ENCODE data around the gene AIG1. TPM values are rescaled to one million over a fixed set of nuclear protein-coding genes. Genes with fewer than 3 reads are reported as not detected.
"Not testable (repeated sequence)": the region's sequence is repeated elsewhere in the genome, so short reads cannot be mapped to it uniquely, and the experiment has no call there.

The AIG1 gene
- total RNA-seq, 1 donor: 18.9 TPM

DNA sequence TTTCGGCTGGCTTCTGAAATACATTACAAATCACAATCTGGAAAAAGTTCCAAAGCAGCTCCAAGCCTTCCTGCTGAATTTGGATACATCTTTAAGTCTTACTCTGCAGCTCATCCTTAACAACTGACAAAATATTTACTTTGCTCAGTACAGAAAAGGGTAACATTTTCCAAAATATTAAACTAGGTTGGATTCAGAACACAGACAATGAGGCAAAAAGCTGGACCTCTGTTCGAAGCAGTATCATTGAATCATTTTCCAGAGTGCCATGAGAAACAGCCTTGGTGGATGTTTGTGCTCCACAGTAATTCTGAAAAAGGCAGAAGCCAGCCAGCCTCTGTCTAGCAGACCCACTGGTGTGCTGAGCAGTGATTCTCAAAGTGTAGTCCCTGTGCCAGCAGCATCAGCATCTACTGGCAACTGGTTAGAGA, 162.1 kb downstream of the AIG1 start:
- DNase-seq (ENCODE audit: low read depth in 2 of 3, low spot score in 2 of 3): no peak

DNA sequence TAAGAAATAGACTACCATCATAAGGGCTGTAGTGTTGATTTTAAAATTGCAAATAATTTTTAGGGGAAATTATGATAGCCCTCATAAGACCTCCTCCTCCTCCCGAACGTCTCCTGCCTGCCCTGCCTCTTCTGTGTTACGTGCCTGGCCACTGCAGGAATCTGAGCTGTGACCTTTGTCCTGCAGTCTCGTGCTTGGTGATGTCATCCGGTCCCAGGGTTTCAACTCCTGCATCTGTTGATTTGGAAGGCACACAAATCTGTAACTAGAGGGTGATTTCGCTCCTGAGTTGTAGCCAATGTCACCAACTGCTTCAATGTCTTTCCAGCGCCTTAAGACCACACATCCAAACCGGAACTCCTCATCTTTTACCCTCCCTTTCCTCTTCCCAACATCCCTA, 163.2 kb downstream of the AIG1 start:
- DNase-seq (ENCODE audit: low read depth in 2 of 3, low spot score in 2 of 3): no peak

DNA sequence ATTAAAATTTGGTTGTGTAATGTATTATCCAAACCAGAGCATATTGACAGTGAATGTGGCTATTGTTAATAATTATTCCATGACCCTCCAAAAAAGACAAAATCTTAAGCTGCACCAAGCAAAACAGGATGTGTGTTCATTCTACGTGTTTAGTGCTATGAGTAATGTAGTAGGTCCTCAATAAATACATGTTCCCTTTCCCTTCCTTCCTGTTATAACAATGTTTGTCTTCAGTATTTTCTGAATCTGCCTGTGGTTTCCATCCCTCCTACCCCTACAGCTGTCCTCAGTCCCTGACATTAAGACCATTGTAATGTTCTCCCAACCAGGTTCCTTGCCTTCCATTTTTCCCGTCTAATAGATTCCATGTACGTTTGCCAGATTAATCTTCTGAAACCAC, 163.8 kb downstream of the AIG1 start:
- no peak for DNase-seq (ENCODE audit: low read depth in 2 of 3, low spot score in 2 of 3)

DNA sequence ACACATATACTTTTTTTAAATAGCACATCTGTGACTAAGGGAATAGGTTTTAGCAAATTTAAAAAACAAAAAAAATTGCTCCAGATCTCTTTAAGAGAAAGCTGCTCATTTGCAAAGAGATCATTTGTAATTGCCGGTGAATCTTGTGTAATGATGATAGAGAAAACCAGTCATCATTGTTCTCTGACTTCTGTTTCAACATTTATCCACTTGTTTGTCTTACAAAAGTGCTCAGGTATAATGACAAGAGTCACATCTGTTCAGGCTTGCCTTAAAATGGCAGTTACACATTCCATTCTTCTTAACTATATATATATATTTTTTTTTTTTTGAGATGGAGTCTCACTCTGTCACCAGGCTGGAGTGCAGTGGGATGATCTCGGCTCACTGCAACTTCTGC, 165.2 kb downstream of the AIG1 start:
- DNase-seq (ENCODE audit: low read depth in 2 of 3, low spot score in 2 of 3): no peak

DNA sequence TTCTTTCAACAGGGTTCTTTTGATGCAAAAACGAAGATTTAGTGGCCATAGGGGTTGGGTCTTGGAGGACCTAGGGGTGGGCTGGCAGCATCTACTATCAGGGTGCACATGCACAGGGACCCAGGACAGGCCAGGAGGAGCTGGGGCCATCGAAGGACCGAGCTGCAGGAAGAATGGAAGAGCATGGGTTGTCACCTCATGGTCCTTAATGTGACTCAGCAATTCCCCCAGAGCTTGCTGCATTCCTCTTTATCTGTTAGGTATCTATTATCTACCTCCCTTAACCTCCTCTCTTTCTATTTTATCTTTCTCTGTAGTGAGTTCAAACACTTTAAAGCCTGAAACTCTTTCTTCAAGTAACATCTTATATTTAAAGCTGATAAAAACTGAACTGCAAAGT, 167.0 kb downstream of the AIG1 start:
- no peak for DNase-seq (ENCODE audit: low read depth in 2 of 3, low spot score in 2 of 3)

DNA sequence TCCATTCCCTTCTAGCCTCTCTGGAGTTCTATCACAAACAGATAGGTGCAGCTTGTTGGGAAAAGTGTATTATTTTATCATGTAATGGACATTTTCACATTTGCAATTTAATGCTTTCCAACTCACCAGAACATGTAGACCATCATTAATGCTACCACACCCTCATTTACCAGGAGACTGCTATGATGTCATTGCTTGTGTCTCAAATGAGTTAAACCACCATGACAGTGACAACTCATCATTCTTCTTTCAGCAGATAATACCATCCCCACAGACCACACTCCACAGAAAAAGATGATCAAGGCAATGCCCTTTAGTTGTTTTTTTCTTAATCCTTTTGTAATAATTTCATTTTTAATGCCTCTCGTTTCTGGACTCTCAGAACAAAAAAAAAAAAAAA, 168.7 kb downstream of the AIG1 start:
- DNase-seq (ENCODE audit: low read depth in 2 of 3, low spot score in 2 of 3): no peak

DNA sequence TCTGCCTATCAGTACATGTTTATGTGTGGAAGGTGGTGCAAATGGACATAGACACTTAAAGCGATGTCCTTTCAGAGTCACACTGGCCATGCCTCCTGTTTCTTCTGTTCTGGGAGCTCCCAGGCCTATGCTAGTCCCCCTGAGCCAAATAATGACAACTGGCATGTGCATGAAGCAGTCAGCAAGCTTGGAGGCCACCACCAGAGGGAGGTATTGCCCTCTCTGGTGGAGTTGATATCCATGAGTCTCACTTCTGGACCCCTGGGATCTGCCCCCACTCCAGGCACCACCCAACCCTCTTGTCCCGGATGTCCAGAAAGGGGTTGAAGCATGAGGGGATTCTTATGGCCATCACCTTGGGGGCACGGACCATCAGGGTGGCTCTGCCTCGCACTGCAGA, 172.2 kb downstream of the AIG1 start:
- peak in 2 of 3 donors; percentile 32 to 52 for DNase-seq (ENCODE audit: low read depth in 2 of 3, low spot score in 2 of 3)

DNA sequence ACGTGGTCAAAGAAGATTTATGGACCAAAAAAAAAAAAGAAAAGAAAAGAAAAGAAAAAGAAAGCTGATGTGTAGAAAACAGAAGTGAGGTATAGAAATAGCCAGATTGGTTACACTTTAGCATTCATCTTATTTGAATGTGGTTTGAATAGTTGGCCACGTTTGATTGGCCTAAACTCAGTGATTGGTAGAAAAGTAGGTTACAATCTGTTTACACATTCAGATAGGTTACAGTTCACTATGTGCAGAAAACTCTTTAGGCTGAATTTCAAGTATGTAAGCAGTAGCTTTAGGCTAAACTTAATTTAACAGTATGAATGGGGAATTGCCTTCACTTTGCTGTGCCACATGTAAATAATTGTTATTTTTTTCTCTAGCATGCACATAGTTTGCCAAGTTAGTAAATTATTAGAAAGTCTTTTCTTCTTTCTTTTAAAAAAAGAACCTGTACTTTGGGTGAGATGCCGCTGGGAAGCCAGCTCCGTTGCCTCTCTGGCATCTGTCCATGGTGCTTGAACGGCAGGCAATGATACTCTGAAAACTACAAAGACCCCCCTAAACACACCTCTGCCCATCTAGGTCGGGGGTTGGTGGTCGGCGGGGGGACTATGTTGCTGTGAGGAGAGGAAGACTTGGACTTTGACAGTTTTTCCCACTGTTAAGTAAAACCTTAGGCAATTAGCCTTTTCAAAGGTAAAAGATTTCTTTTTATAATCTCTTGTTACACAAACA, 173.0 kb downstream of the AIG1 start:
- DNase-seq (ENCODE audit: low read depth in 2 of 3, low spot score in 2 of 3): no peak

DNA sequence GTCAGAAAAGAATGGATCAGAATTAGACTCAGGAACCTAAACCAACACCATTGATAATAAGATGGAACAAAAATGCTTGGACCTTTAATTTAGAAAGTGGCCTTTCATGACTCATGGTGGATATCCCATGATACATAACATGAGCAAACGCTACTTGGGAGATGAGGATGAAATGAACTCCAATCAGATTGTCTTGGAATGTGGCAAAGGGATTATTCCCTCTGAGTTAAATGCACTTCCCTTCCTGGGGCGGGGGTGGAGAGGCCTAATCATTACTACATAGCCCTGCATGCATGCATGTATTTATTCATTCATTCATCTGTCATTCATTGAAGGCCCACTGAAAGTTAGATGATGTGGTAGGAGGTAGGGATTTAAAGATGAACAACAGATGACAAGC, 174.0 kb downstream of the AIG1 start:
- no peak for DNase-seq (ENCODE audit: low read depth in 2 of 3, low spot score in 2 of 3)

DNA sequence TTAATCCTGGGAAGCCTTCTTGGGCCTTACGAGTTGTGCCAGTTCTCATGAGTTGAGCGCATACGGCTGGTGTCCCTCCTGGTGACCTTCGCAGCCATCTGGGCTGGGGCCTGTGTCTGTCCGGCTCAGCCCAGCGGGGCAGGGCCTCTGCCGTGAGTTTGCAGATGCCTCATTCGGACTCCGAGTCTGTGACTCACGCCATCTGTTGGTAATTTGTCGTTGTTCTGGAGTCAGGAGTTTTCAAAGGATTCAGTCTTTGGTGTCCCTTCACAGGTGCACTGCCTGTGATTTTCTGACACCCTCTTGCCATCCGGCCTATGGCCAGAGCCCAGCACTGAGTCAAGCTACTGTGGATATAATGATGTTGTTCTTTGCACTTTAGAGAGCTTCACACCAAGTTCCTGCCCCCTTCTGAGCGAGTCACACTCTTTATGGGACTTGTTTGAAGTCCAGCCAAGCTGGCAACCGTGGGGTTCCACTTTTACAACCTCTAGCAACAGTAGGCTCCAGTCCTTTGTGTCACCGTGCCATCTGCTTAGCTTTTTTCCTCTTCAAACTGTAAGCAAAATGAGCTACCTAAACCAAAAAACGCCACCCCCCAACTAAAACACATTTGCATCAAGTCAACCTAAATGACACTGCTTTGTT, 175.6 kb downstream of the AIG1 start:
- no peak for DNase-seq (ENCODE audit: low read depth in 2 of 3, low spot score in 2 of 3)

DNA sequence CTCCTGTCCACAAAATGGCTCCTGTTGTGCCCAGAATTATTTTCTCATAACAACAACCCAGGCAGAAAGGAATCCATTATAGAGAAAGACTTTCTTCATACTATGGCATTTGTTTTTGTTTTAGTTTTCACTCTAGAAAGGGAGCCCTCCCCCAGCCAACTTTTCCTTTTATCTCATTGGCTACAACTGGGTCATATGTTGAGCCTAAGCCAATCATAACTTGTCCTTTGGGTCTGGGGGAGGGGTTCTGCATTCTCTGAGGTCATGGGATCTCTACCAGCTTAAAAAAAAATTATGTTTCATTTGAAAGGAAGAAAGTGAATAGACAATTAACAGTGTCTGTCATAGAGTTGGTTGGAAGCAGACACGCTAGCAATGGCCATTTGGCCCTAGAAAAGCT, 177.6 kb downstream of the AIG1 start:
- no peak for DNase-seq (ENCODE audit: low read depth in 2 of 3, low spot score in 2 of 3)

DNA sequence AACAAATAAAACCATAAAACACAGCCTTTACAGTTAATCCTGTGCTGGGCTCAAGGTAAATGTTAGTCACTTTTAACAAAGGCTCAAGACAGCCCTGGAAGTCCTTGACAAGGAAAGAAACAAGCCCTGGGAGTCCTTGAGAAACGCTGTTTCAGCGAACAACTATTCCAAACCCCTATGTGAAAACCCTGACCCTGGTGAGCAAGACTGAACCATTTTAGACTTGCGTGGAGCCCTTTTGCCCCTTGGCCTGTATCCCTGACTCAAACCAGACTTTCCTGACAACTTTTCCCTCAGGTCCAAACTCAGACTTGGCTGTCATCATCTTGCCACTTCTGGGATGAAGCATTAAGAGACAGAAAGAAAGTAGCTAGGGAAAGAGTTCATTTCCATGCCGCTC, 180.4 kb downstream of the AIG1 start:
- DNase-seq (ENCODE audit: low read depth in 2 of 3, low spot score in 2 of 3): no peak

DNA sequence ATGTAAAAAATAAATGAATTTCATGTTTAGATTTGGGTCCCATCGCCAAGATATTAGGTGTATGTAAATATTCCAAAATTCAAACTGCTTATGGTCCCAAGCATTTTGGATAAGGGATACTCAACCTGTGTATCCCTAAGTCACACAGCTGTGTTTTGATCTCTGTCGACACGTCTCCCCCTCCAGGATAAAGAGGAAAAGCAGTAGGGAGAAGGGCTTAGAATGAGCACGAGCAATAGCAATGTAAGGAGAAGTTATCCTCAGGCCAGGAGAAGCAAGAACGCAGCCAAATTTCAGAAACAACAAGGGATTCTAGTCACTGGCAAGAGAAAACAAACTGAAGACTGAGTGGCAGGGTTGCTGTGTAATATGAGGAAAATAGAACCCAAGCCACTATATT, 181.2 kb downstream of the AIG1 start:
- DNase-seq (ENCODE audit: low read depth in 2 of 3, low spot score in 2 of 3): no peak

DNA sequence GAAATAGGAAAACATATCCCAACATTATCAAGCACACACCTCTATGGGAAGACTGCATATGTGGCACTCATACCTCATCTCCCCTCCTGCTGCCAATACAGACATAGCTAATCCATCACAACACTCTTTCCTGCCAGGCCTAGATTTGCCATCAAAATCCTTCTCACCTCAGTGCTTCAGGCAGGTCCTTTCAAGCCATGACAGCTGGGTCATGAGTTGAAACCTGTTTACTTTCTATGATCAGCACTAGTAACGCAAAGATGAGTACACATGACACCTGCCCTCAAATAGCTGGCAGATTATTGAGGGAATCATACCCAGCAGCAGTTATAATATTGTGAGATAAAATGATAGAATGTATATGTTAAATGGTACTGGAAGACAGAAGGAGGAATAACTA, 183.1 kb downstream of the AIG1 start:
- no peak for DNase-seq (ENCODE audit: low read depth in 2 of 3, low spot score in 2 of 3)

DNA sequence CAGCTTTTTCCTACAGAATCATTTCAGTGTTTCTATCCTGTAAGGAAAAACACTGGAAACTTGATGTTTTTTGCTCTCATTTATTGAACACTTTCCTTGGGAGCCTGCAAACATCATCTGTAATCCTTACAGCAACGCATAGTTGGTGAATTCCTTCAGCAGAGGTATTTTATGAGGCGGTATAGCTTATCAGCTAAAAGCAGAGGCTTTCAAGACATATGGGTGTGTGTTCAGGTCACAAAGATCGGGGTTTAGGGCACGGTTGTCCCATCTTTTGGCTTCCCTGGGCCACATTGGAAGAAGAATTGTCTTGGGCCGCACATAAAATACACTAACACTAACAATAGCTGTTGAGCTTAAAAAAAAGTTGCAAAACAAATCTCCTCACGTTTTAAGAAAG, 185.0 kb downstream of the AIG1 start:
- no peak for DNase-seq (ENCODE audit: low read depth in 2 of 3, low spot score in 2 of 3)

DNA sequence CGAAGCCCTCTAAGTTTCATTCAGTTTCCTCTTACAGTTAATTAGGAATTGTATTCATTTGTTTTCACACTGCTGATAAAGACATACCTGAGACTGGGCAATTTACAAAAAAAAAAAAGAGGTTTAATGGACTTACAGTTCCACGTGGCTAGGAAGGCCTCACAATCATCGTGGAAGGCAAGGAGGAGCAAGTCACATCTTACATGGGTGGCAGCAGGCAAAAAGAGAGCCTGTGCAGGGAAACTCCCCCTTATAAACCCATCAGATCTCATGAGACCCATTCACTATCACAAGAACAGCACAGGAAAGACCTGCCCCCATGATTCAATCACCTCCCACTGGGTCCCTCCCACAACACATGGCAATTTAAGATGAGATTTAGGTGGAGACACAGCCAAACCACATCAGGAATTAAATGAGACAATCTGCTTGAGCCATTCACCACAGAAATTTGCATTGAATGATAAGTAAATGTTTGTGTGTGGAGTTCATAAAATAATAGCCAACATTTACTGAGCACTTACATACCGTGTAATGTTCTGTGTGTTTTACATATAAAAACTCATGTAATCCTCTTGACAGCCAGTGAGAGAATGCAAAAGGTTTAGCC, 185.6 kb downstream of the AIG1 start:
- DNase-seq (ENCODE audit: low read depth in 2 of 3, low spot score in 2 of 3): not testable (repeated sequence)

DNA sequence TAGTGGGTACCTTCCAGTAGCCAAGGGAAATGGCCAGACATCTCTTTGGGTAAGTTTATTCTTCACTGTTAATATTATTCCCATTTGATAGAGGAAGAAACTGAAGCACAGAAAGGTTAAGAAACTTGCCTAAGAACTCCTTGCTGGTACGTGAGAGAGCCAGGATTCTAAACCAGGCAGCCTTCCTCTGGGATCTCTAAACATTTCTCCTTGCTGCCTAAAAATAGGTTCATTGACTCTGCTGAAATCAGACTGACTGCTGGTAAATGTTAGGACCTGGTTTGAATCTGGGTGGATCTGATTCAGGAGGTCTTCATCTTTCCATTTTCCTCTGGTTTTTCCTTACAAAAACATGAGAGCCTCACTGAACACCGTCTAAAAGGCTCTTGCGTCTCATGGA, 186.9 kb downstream of the AIG1 start:
- no peak for DNase-seq (ENCODE audit: low read depth in 2 of 3, low spot score in 2 of 3)

DNA sequence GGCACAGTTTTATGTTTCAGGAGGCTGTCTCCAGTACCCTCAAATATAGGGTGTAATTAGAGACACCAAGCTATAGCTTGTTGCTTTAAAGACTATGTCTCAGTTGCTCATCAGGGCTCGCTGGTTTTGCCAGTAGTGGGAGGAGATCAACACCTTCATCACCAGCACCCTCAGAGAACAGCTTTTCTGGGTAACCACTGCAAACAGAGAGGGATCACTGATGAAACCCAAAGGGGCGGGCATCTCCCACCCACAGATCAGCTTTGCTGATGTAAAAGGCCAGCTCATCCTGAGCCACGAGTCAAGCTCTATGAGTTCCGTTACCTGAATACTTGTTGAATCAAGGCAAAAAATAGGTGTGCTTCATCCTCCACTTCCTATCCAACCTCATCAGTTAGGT, 187.7 kb downstream of the AIG1 start:
- DNase-seq (ENCODE audit: low read depth in 2 of 3, low spot score in 2 of 3): no peak

DNA sequence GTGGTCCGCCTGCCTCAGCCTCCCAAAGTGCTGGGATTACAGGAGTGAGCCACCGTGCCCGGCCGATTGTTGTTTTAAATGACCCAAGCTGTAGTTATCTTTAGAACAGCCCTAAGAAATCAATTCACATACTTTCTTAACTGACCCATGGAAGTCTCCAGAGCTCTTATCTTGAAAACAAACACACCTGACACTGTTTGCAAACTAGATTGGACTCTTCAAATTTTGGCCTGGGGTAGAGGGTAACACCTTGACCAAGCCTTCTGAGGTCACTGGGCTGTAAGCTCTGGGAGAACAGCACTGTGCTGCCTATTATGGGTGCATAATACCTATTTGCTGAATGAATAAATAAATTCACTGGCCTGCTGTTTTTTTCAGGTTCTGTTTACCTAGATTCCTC, 190.6 kb downstream of the AIG1 start:
- no peak for DNase-seq (ENCODE audit: low read depth in 2 of 3, low spot score in 2 of 3)

DNA sequence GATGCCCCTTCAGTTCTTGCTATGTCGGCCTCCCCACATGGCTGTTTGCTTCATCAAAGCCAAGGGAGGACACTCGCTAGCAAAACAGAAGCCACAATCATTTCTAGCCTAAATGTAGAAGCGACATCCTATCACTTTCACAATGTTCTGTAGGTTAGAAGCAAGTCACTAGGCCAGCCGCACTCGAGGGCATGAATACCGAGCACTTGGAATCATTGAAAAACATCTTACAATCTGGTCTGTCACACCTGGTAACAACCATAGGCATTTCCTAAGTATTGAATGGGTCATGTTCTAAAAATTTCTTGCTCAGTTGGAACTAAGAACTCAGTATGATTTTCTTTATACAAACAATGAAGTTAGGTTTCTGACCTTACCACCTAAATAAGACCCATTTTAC, 192.3 kb downstream of the AIG1 start:
- no peak for DNase-seq (ENCODE audit: low read depth in 2 of 3, low spot score in 2 of 3)

DNA sequence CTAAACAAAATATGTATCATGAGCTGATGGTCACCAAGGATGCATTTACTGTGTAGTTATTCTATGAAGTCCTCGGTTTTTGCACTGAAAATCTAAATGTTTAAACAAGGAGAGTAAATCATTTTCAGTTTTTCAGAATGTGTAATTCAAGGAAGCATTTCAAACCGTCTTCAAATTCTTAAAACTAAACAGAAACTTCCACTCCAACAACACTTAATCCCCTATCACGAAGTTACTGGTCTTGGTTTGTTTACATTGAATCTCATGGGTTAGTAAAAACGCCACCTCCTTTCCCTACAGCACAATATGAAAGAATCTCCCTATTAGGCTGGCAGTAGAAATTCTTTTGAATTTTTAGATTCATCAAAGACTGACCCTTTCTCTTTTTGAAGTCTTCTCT, 192.9 kb downstream of the AIG1 start:
- no peak for DNase-seq (ENCODE audit: low read depth in 2 of 3, low spot score in 2 of 3)

DNA sequence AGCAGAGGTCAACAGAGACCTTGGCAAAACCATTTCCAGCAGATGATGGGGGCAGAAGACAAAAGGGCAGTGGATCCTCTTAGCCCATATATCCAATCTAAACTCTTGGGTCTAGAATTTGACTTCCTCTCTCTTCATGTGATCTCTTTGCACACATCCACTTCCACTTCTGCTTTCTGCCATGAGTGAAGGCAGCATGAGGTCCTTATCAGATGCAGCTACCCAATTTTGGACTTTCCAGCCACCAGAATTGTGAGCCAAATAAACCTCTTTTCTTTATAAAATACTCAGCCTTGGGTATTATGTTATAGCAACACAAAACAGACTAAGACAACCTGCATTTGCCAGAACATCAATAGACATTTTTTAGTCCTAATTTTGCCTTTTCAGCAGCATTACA, 198.3 kb downstream of the AIG1 start:
- no peak for DNase-seq (ENCODE audit: low read depth in 2 of 3, low spot score in 2 of 3)

Measured in hematopoietic multipotent progenitor cell (in vitro differentiated cells).